BJ (cell line): ENCODE results near the gene TGFB1. TPM values are rescaled to one million over a fixed set of nuclear protein-coding genes. Genes with fewer than 3 reads are reported as not detected.

ENCODE experiments used
- CTCF ChIA-PET: fragments of 350-600 bp; formaldehyde crosslinking; extraction: SDS; loops from one replicate; lab custom pipeline; 2021; ENCODE audit warnings: antibody characterized with exemption, inconsistent platforms; lab: Yijun Ruan, JAX
- POLR2A ChIA-PET: fragments of 300-600 bp; sonication (Branson Sonifier 250); formaldehyde crosslinking; extraction: SDS; loops from one replicate; lab custom pipeline; 2021; ENCODE audit warnings: antibody characterized with exemption; lab: Charles Lee
- DNase-seq: peaks from one replicate; pipeline ENCODE4 v3.0.0-alpha.2; 2011; ENCODE audit warnings: low read depth
- H3K27me3 ChIP-seq: 2 replicates; pipeline ENCODE4 v1.6.0; 2011; ENCODE audit warnings: low read length; ENCODE audit not compliant: control insufficient read depth, insufficient read depth
- H3K36me3 ChIP-seq: 2 replicates; pipeline ENCODE4 v1.5.1; 2011; ENCODE audit warnings: low read length; ENCODE audit not compliant: control insufficient read depth, insufficient read depth
- H3K4me3 ChIP-seq: 2 replicates; pipeline ENCODE4 v1.5.1; 2011; ENCODE audit warnings: low read depth, mild to moderate bottlenecking, control low read depth, low read length
- polyA plus RNA-seq: library from polyadenylated mRNA; depleted of rRNA; stranded (reverse); fragments of >200 nt; gene quantifications from 2 replicates; pipeline ENCODE4 v1.2.3, GENCODE V29; 2011
- TF ChIP-seq, protein P1 (sequence below): IDR thresholded peaks from 2 replicates; pipeline ENCODE4 v1.5.1; 2011; ENCODE audit warnings: low read depth, mild to moderate bottlenecking, control low read depth, inconsistent platforms, low read length, moderate library complexity; ENCODE audit not compliant: insufficient read depth

TGFB1 gene
- polyA plus RNA-seq, 1 experiment: 11.2 TPM

DNA sequence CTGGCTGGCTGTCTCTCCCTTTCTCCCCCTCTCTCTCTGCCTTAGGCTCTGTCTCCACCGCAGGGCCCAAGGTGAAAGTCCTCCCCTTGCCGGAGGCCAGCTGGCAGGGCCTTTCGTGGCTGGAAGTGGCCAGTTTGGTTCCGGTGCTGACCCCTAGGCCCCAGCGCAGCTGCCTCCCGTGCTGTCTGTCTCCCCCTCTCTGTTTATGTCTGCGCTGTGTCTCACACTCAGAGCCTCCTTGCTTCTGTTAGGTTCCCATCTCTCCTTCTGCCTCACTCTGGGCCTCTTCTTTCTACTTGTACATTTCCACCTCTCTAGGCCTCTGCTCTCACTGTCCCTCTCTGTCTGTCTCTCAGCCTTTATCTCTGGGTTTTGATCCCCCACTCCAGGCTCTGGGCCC is 30.7 kb downstream of the TGFB1 start:
- POLR2A ChIA-PET: no interaction called here
- TF ChIP-seq, protein P1, sequence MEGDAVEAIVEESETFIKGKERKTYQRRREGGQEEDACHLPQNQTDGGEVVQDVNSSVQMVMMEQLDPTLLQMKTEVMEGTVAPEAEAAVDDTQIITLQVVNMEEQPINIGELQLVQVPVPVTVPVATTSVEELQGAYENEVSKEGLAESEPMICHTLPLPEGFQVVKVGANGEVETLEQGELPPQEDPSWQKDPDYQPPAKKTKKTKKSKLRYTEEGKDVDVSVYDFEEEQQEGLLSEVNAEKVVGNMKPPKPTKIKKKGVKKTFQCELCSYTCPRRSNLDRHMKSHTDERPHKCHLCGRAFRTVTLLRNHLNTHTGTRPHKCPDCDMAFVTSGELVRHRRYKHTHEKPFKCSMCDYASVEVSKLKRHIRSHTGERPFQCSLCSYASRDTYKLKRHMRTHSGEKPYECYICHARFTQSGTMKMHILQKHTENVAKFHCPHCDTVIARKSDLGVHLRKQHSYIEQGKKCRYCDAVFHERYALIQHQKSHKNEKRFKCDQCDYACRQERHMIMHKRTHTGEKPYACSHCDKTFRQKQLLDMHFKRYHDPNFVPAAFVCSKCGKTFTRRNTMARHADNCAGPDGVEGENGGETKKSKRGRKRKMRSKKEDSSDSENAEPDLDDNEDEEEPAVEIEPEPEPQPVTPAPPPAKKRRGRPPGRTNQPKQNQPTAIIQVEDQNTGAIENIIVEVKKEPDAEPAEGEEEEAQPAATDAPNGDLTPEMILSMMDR: 0 out of 2 replicates have a peak, but pooled peaks have one; percentile 17
- H3K27me3 ChIP-seq: no peaks in the 10 kb centered on the region
- H3K4me3 ChIP-seq: no peak overlapping the region
- H3K36me3 ChIP-seq: peaks cover 26% of the 10 kb centered on the region
- CTCF ChIA-PET: interaction anchor here (0.6 to 5.2 kb wide), 7 partner anchors 11 to 104 kb away, joined by 3 to 69 read pairs (median 5); partner anchors contain the start of genes B3GNT8 and TGFB1
- DNase-seq: no peak

GRCh38 chr19:41322451-41322850 is 31.3 kb downstream of the TGFB1 start:
- Histone ChIP-seq H3K27me3 (no peaks in the 10 kb centered on the region), H3K36me3 (peaks cover 22% of the 10 kb centered on the region), H3K4me3 (no peak overlapping the region)
- ChIA-PET POLR2A (no interaction called here), CTCF (interaction anchor here (0.7 to 5.2 kb wide), 13 partner anchors 11 to 109 kb away, joined by 3 to 69 read pairs (median 4); partner anchors contain the start of genes B3GNT8, B9D2 and TGFB1)
- DNase-seq: no peak
- TF ChIP-seq, protein P1: no peak

- no peak for DNase-seq
- Histone ChIP-seq H3K27me3 (no peaks in the 10 kb centered on the region), H3K36me3 (peaks cover 21% of the 10 kb centered on the region), H3K4me3 (no peak overlapping the region)
- ChIA-PET POLR2A (no interaction called here), CTCF (interaction anchor here (0.6 to 5.2 kb wide), 16 partner anchors 10 to 109 kb away, joined by 3 to 69 read pairs (median 4); partner anchors contain the start of genes B3GNT8, B9D2, CCDC97 and TGFB1)
- TF ChIP-seq, protein P1: peak; percentile 86
These were observed 32.0 kb downstream of the TGFB1 start for GRCh38 chr19:41321600-41322270.

DNA sequence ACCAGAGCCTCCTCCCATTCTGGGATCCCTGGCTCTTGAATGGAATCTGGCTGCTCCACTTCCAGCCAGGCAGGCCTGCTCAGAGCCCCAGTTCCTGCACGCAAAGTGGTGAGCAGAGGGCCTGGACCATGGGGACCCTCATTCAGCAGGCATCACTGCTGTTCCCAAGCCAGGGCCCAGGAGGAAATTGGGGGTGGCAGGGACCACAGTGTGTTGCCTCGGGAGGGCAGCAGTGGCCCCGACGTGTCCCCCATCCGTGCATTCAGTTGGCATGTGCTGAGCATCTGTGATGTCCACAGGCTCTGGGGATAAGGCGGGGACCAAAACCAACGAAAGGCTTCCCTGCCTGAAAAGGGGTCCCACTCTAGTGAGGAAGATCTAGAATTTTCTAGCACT is 32.5 kb downstream of the TGFB1 start:
- no peak overlapping the region for H3K4me3 ChIP-seq
- POLR2A ChIA-PET: no interaction called here
- CTCF ChIA-PET: interaction anchor here (0.6 to 5.2 kb wide), 13 partner anchors 11 to 110 kb away, joined by 3 to 69 read pairs (median 4); partner anchors contain the start of genes B9D2, CCDC97 and TGFB1
- TF ChIP-seq, protein P1: no peak
- peaks cover 27% of the 10 kb centered on the region for H3K36me3 ChIP-seq
- no peak for DNase-seq
- no peaks in the 10 kb centered on the region for H3K27me3 ChIP-seq

- DNase-seq: no peak
- peaks cover 28% of the 10 kb centered on the region for H3K36me3 ChIP-seq
- ChIA-PET POLR2A (no interaction called here), CTCF (interaction anchor here (1.0 to 5.0 kb wide), 4 partner anchors 12 to 112 kb away, joined by 3 to 31 read pairs (median 6); no protein-coding TSS in a partner anchor)
- H3K27me3 ChIP-seq: no peaks in the 10 kb centered on the region
- no peak overlapping the region for H3K4me3 ChIP-seq
- TF ChIP-seq, protein P1: no peak
These were observed 33.2 kb downstream of the TGFB1 start for GRCh38 chr19:41320568-41320967.
